Muscle layer of duodenum (tissue), 2 donors: ENCODE data around the gene CHKA.

Source experiments
- H3K27ac ChIP-seq: one replicate; pipeline ENCODE4 v1.7.0; 2013; ENCODE audit warnings: mild to moderate bottlenecking, low read length
- H3K27me3 ChIP-seq: one replicate; pipeline ENCODE4 v1.7.0; 2013; ENCODE audit warnings: low read depth, mild to moderate bottlenecking, control low read depth, low read length
- H3K36me3 ChIP-seq, 2 donors: one replicate each; pipeline ENCODE4 v1.7.0; 2013; ENCODE audit warnings: low read length in 2 of 2, control low read depth in 1 of 2, mild to moderate bottlenecking in 1 of 2; ENCODE audit not compliant: insufficient read depth in 2 of 2, control insufficient read depth in 1 of 2
- H3K4me1 ChIP-seq, 2 donors: one replicate each; pipeline ENCODE4 v1.7.0; 2013; ENCODE audit warnings: low read length in 2 of 2, mild to moderate bottlenecking in 2 of 2, control low read depth in 1 of 2, moderate library complexity in 1 of 2; ENCODE audit not compliant: insufficient read depth in 2 of 2, control insufficient read depth in 1 of 2
- H3K4me3 ChIP-seq, 2 donors: one replicate each; pipeline ENCODE4 v1.7.0; 2013; ENCODE audit warnings: low read length in 2 of 2, low read depth in 1 of 2, mild to moderate bottlenecking in 1 of 2
- H3K9me3 ChIP-seq, 2 donors: one replicate each; pipeline ENCODE4 v1.7.0; 2013; ENCODE audit warnings: low read length in 2 of 2, control low read depth in 1 of 2, mild to moderate bottlenecking in 1 of 2; ENCODE audit not compliant: control insufficient read depth in 1 of 2
- donor health status: healthy.

The CHKA gene

DNA sequence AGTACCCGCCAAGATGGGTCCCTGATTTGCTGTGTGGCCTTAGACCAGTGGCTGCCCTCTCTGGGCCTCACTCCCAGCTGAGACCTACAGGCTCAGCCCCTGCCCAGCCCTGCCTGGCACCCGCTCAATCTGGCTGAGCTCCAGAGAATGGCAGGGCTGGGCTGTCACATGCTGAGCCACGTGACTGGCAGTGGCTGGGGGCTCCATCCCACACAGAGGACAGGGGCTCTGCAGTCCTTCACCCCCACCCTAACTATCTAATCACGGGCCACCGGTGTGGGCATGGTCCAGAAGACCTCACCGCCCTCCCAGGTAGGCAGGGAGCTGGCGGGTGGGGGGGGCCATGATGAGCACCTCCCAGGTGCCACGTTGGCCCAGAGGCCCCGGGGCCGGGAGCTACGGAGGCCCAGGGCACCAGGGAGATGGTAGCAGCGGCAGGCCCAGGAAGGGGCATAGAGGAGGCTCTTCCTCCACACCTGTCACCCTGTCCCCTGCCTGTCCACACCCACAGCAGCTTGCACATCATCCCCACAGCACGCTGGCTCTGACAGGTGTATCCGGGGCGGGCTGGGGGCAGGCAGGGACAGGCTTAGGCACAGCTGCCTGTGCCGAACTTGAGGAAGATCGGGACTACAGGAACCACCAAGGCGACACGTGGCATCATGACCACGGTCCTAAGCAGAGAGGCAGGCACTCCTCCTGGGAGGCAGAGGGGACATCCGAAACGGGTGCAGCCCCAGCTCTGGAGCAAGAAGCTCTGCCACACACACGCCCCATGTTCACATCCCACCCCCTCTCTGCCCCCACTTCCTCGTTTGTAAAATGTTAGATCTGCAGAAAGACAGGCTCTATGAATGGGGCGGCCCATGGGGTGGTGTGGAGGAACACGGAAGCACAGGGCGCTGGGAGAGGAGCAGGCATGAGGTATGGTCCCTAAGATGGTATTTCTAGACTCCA is 112.5 kb downstream of the CHKA start:
- no peaks in the 10 kb centered on the region for H3K36me3 ChIP-seq
- peak overlapping the region; percentile 20 for H3K27ac ChIP-seq
- H3K27me3 ChIP-seq: no peaks in the 10 kb centered on the region
- no peak overlapping the region for H3K4me3 ChIP-seq
- no peaks in the 10 kb centered on the region for H3K9me3 ChIP-seq
- peaks cover 8 to 35% of the 10 kb centered on the region in 2 donors for H3K4me1 ChIP-seq

DNA sequence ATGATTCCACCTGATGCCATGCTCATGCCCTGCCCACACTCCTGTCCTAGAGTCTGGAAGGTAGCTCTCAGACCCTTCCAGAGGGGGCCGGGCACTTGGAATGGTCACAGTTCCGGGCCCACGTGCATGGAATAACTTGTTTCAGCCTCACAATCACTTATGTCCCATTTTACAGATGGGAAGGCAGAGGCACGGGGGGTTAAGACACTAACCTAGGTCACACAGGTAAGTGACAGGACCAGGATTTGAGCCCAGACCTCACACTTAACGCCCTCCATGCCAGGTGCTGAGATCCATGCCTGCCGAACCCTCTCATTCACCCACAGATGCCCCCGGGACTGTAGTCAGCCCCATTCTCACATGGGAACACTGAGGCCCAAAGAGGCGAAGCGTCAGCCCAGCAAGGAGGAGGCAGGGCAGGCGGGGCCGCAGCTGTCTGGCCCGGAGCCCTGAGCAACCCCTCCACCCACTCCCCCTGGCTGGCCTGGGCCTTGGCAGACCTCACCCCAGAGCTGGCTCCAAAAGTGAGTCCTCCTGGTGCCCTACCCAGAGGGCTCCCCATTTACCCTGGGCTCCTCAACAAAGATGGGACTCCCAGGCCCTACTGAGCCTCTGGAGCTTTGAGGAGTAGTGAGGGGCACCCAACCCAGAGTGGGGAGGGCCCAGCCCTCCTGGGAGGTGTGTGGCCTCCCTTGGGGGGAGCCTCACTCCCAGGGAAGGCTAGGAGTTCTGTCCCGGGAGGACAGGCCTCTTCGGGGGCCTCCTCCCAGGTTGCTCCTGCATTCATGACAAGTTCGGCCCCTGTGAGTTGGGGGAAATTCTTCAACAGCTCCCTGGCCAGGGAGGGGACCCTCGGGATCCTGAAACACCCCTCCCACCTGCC is 113.4 kb downstream of the CHKA start:
- Histone ChIP-seq H3K27me3 (no peaks in the 10 kb centered on the region), H3K4me3 (no peak overlapping the region), H3K9me3 (no peaks in the 10 kb centered on the region), H3K4me1 (peaks cover 6 to 37% of the 10 kb centered on the region in 2 donors), H3K27ac (no peak overlapping the region), H3K36me3 (no peaks in the 10 kb centered on the region)

DNA sequence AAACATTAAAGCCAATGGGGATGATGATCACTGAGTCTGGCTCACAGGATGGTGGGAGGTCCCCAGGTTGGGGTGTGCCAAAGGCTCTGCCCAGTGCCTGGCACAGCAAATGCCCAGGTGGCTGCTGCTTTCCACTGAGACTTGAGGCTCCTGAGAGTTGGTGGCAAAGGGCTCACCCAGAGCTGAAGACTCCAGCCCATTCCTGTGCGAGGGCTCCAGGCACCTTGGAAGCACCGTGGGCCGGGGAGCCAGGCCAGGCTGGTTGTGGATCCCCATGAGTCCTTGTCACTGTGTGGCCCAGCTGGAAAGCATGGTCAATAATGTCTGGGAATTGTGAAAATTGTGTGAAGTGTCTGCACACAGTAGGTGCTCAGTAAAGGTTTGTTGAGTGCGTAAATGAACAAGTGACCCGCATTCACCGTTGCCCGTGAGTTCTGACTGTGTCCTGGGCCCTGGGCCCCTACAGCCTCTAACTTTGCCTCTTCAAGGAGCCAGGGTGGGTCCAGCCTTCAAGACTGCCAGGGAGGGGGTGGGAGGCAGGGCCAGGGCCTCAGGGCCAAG is 114.5 kb downstream of the CHKA start:
- Histone ChIP-seq H3K4me1 (peaks cover 5 to 37% of the 10 kb centered on the region in 2 donors), H3K9me3 (no peaks in the 10 kb centered on the region), H3K36me3 (no peaks in the 10 kb centered on the region), H3K4me3 (no peak overlapping the region), H3K27me3 (no peaks in the 10 kb centered on the region), H3K27ac (no peak overlapping the region)

DNA sequence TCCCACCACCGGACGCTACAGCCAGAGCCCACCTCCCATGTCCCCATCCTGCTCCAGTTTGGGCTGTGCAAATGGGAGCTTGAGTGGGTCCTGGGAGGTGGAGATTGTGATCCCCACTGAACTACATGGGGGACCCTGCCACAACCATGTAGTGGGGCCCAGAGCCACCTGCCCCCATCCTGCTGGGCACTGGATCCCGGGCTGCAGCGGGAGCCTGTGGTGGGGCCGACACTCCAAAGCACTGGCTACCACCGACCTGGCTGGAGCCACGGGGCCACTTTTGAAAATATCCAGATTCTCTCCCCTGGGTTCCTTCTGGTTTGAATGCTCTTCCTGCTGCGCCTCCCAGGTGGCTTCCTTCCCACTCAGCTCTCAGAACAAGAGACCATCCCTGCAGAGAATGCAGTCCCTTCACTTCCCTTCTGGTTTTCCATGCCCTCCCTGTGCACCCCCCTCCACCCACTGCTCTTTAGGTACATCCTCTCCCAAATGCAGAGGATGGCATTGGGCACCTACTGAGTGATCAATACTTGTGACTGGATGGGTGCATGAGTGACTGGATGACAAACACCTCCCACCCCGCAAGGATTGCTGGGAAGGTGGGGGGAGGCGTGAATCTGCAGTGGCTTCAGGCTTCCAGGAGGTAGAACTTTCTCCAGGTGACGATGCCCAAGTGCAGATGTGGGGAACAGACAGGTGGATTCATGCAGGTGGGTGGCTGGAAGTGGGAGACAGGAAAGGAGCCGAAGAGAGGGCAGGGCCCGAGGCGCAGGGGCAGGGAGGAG is 116.4 kb downstream of the CHKA start:
- Histone ChIP-seq H3K27ac (no peak overlapping the region), H3K36me3 (no peaks in the 10 kb centered on the region), H3K27me3 (no peaks in the 10 kb centered on the region), H3K9me3 (no peaks in the 10 kb centered on the region), H3K4me1 (peaks cover 0 to 20% of the 10 kb centered on the region in 2 donors), H3K4me3 (peak overlapping the region; percentile 31 to 76)

DNA sequence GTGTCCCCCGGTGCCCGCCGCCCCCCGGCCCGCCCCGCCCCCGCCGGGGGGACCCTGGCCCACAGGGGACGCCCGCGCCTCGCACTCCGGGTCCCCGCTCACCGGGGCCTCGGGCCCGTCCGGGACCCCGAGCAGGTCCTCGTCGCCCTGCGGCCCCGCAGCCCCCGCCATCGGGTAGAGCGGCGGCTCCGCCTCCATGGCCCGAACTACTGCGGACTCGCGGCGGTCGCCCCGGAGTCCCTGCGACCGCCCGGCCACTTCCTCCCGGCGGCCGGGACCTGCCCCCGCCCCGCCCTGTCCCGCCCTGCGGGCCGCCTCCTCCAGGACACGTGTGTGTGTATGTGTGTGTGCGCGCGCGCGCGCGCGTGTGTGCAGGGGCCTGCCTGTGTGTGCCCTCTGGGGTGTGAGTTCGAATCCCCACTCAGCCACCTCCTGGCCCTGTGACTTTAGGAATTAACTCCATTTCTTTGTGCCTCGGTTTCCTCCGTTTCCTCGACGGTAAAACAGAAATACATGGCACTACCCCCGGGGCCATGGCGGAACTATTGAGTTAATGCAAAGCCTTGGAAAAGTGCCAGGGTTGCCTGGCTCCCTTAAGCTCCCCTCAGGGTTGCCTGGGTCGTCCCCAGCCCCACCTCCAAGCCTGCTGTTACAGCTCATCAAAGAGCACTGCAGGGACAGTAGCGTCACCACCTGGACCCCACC is 117.2 kb downstream of the CHKA start, which contains the start of gene UNC93B1:
Gene UNC93B1 (minus strand): TSS at position 252 of the 705 bp plus-strand sequence. CDS start 54 bp downstream, at position 198.
- Histone ChIP-seq H3K4me1 (peaks cover 0 to 13% of the 10 kb centered on the region in 2 donors), H3K27ac (no peak within 1 kb of the TSS), H3K9me3 (no peaks in the 10 kb centered on the region), H3K27me3 (no peaks in the 10 kb centered on the region), H3K36me3 (no peaks in the 10 kb centered on the region), H3K4me3 (peak within 1 kb of the TSS; percentile 31 to 76)

DNA sequence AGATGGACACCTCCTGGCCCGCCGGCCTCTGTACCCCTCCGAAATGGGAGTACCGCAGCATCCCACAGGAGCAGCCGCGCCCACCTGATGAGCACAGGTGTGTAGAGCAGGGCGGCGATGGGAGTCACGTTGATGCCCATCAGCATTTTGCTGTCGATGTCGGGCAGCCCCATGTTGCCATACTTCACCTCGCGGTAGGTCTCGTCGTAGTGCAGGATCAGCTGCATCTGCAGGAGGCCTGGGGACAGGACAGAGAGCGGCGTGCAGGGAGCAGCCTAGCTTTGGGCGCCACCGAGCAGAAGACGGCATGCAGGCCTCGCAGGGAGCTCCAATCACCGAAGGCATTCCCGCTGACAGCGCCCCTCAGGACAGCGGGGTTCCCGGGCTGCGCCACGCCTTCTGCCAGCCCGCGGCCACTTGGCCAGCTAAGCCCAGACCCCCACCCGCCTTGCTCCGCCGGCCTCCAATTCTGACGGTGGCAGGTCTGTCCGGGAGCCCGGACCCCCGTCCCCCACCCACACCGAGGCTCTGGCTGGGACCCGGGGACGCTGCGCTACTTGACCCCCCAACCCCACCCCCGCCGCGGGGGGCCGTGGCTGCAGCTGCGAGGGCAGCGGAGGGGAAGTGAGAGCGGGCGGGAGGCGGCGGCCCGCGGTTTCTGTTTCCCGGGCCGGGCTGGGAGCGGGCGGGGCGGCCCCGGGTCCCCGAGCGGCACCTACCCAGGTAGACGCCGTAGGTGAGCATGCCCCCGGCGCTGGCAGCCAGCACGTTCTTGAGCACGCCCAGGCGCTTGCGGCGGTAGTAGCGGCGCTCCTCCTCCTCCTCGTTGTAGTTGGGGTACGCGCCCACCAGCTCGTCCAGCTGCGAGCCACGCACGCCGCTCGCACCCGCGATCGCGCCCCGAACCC is 118.0 kb downstream of the CHKA start:
- no peaks in the 10 kb centered on the region for H3K9me3 ChIP-seq
- no peak overlapping the region for H3K27ac ChIP-seq
- no peaks in the 10 kb centered on the region for H3K36me3 ChIP-seq
- no peaks in the 10 kb centered on the region for H3K27me3 ChIP-seq
- H3K4me3 ChIP-seq: peak overlapping the region in 1 of 2 donors; percentile 76
- H3K4me1 ChIP-seq: peaks cover 0 to 13% of the 10 kb centered on the region in 2 donors
